Omental fat pad (tissue), 4 donors: ENCODE data around the gene RIMKLB. TPM values are rescaled to one million over a fixed set of nuclear protein-coding genes. Genes with fewer than 3 reads are reported as not detected.

Experiments
- ATAC-seq: fragments of 150-250 bp; one replicate; pipeline ENCODE4 v1.9.1; 2016; ENCODE audit warnings: mild to moderate bottlenecking, moderate library complexity; ENCODE audit not compliant: low FRiP score
- DNase-seq: peaks from one replicate; pipeline ENCODE4 v3.0.0-alpha.2; 2019; ENCODE audit warnings: low spot score
- CTCF ChIP-seq, 3 donors: fragments of 450-650 bp; IDR thresholded peaks; one replicate each; pipeline ENCODE4 v1.5.1; 2016 to 2017; ENCODE audit warnings: antibody characterized with exemption in 3 of 3, mild to moderate bottlenecking in 3 of 3, moderate library complexity in 2 of 3
- total RNA-seq, 4 donors: library from RNA; depleted of rRNA; stranded (reverse); fragments of >200 nt; gene quantifications; one replicate each; pipeline ENCODE4 v1.1.0, GENCODE V29; 2016

RIMKLB gene
- total RNA-seq, 4 donors from 2014 or later = 53.9 to 202 (median 62.6) TPM

GRCh38 chr12:8698132-8698851 lies 501 bp downstream of the RIMKLB start:
- peak; percentile 34 for ATAC-seq
- TF ChIP-seq CTCF (IDR thresholded peaks at IDR 0.05) = no peak
- DNase-seq = no peak

- TF ChIP-seq CTCF (IDR thresholded peaks at IDR 0.05) = no peak
- DNase-seq (no peak), ATAC-seq (no peak)
These were observed 1.1 kb downstream of the RIMKLB start for GRCh38 chr12:8698879-8699278.

- no peak for TF ChIP-seq CTCF (IDR thresholded peaks at IDR 0.05)
- no peak for ATAC-seq
- DNase-seq = no peak
These were observed 1.9 kb downstream of the RIMKLB start for GRCh38 chr12:8699714-8700113.

- no peak for ATAC-seq
- no peak for DNase-seq
- TF ChIP-seq CTCF (IDR thresholded peaks at IDR 0.05) = no peak
These were observed 3.4 kb downstream of the RIMKLB start for GRCh38 chr12:8701046-8701660.

GRCh38 chr12:8702159-8702558 lies 4.4 kb downstream of the RIMKLB start:
- TF ChIP-seq CTCF (IDR thresholded peaks at IDR 0.05) = no peak
- DNase-seq = no peak
- no peak for ATAC-seq

- DNase-seq (no peak), ATAC-seq (peak; percentile 68)
- no peak for TF ChIP-seq CTCF (IDR thresholded peaks at IDR 0.05)
These were observed 11.5 kb downstream of the RIMKLB start for GRCh38 chr12:8709124-8709830.
